ENCODE results near the gene IER3IP1.

The IER3IP1 gene

GRCh38 chr18:47151439-47151838, 24.7 kb downstream of the IER3IP1 start:
- TF ChIP-seq, protein P1, sequence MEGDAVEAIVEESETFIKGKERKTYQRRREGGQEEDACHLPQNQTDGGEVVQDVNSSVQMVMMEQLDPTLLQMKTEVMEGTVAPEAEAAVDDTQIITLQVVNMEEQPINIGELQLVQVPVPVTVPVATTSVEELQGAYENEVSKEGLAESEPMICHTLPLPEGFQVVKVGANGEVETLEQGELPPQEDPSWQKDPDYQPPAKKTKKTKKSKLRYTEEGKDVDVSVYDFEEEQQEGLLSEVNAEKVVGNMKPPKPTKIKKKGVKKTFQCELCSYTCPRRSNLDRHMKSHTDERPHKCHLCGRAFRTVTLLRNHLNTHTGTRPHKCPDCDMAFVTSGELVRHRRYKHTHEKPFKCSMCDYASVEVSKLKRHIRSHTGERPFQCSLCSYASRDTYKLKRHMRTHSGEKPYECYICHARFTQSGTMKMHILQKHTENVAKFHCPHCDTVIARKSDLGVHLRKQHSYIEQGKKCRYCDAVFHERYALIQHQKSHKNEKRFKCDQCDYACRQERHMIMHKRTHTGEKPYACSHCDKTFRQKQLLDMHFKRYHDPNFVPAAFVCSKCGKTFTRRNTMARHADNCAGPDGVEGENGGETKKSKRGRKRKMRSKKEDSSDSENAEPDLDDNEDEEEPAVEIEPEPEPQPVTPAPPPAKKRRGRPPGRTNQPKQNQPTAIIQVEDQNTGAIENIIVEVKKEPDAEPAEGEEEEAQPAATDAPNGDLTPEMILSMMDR (IDR thresholded peaks at IDR 0.05; ENCODE audit: low read depth, low read length, missing control alignments) = no peak
- H3K4me3 ChIP-seq (replicated peaks; ENCODE audit: low read depth, low read length) = peak overlapping the region; percentile 68
- no peak for DNase-seq (ENCODE audit: extremely low read depth, low read depth)

- peak overlapping the region; percentile 68 for H3K4me3 ChIP-seq (replicated peaks; ENCODE audit: low read depth, low read length)
- DNase-seq (ENCODE audit: extremely low read depth, low read depth) = no peak
- TF ChIP-seq, protein P1 (IDR thresholded peaks at IDR 0.05; ENCODE audit: low read depth, low read length, missing control alignments) = no peak
Observed at GRCh38 chr18:47150824-47151366, 25.3 kb downstream of the IER3IP1 start.

GRCh38 chr18:47150029-47150823, 25.9 kb downstream of the IER3IP1 start, which contains the start of gene HDHD2:
TSS of gene HDHD2 (minus strand) at chr18:47150500. CDS start at chr18:47136439, 14,061 bp downstream.
- DNase-seq (ENCODE audit: extremely low read depth, low read depth) = peak; percentile 33
- peak within 1 kb of the TSS; percentile 68 for H3K4me3 ChIP-seq (replicated peaks; ENCODE audit: low read depth, low read length)
- TF ChIP-seq, protein P1 (IDR thresholded peaks at IDR 0.05; ENCODE audit: low read depth, low read length, missing control alignments) = no peak

- no peak for DNase-seq (ENCODE audit: extremely low read depth, low read depth)
- TF ChIP-seq, protein P1 (IDR thresholded peaks at IDR 0.05; ENCODE audit: low read depth, low read length, missing control alignments) = no peak
- peak overlapping the region; percentile 68 for H3K4me3 ChIP-seq (replicated peaks; ENCODE audit: low read depth, low read length)
Observed at GRCh38 chr18:47149457-47150028, 26.6 kb downstream of the IER3IP1 start.

GRCh38 chr18:47146206-47146605, 30.0 kb downstream of the IER3IP1 start:
- DNase-seq (ENCODE audit: extremely low read depth, low read depth) = no peak
- TF ChIP-seq, protein P1 (IDR thresholded peaks at IDR 0.05; ENCODE audit: low read depth, low read length, missing control alignments) = no peak
- no peak overlapping the region for H3K4me3 ChIP-seq (replicated peaks; ENCODE audit: low read depth, low read length)

DNA sequence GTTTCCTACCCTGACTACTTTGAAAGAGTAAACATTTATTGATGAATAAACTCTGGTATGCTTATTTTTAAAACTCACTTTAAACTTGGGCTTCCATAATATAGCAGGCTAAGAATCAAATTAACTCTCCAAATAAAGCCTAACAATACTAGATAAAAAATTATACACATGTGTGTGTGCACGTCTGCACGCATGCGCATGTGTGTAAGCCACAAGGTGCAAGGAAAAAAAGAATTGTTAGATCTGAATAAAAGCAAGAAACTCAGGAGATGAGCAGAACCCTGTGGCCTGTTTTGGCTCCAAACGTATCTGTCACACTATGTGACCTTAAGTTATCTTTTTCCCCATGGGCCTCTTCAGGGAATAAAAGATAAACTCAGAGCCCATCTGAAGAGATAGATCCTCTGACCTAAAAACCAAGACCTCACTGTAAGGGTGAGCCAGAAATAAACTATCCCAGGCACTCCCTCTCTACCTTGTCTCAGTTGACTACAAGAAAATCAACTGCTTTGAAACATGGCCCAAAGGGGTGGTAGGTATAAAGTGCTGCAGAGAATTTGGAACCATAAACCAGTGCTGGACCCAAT, 32.2 kb downstream of the IER3IP1 start:
- TF ChIP-seq, protein P1 (IDR thresholded peaks at IDR 0.05; ENCODE audit: low read depth, low read length, missing control alignments) = no peak
- no peak for DNase-seq (ENCODE audit: extremely low read depth, low read depth)
- H3K4me3 ChIP-seq (replicated peaks; ENCODE audit: low read depth, low read length) = no peak overlapping the region
